ENCODE measurements around the gene MAFB. TPM values are rescaled to one million over a fixed set of nuclear protein-coding genes. Genes with fewer than 3 reads are reported as not detected.

Gene MAFB
- total and polyA plus RNA-seq, 10 donors, result 18.7 to 295 (median 180) TPM

DNA sequence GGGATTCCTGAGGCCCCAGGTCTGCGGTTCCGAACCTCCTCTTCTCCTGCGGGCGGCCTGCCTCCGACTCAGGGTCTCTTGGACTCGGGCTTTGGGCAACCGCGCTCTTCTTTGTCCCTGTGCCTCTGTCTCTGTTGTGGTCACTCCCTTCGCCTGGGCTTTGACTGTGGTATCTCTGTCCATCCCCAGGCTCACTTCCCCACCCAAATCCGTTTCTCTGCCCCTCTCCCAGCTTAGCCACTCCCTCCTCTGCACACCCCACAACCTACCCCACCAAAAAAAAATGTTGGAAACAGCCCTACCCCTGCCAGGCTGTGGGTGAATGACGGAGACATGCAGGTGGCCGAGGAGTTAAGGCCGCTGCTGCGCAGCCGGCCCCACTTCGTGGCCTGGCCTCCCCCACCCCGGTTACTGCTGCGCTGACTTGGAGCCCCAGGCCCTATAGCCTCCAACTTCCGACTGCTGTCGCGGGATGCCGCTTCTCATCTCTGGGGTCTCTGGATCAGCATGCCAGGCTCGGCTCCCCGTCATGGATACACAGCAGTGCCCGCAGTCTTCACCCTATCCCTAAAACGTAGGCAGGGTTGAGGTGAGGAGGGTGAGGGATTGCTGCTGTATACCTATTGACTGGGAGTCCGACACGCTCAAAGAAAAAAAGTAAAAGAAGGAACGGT lies 2.7 kb upstream of the MAFB start:
- intact Hi-C loops (cut with DNase I; ENCODE audit: low total_unique reads), result loop anchor here (10.0 kb wide), 1 partner anchor 807 kb away; no protein-coding TSS in a partner anchor
- Histone ChIP-seq H3K36me3 (peaks cover 0 to 11% (median 0%) of the 10 kb centered on the region in 6 donors), H3K27me3 (replicated peaks in 1 of 7) (peaks cover 0 to 99% (median 58%) of the 10 kb centered on the region in 7 donors), H3K9me3 (no peaks in the 10 kb centered on the region), H3K27ac (no peak overlapping the region), H3K4me1 (peaks cover 0 to 58% (median 38%) of the 10 kb centered on the region in 6 donors), H3K4me3 (peak overlapping the region in 3 of 8 donors; percentile 60 to 87 (median 80))
- TF ChIP-seq POLR2A (IDR thresholded peaks at IDR 0.05) (no peak), POLR2AphosphoS5 (IDR thresholded peaks at IDR 0.05) (no peak)
- TF ChIP-seq, protein P1, sequence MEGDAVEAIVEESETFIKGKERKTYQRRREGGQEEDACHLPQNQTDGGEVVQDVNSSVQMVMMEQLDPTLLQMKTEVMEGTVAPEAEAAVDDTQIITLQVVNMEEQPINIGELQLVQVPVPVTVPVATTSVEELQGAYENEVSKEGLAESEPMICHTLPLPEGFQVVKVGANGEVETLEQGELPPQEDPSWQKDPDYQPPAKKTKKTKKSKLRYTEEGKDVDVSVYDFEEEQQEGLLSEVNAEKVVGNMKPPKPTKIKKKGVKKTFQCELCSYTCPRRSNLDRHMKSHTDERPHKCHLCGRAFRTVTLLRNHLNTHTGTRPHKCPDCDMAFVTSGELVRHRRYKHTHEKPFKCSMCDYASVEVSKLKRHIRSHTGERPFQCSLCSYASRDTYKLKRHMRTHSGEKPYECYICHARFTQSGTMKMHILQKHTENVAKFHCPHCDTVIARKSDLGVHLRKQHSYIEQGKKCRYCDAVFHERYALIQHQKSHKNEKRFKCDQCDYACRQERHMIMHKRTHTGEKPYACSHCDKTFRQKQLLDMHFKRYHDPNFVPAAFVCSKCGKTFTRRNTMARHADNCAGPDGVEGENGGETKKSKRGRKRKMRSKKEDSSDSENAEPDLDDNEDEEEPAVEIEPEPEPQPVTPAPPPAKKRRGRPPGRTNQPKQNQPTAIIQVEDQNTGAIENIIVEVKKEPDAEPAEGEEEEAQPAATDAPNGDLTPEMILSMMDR (IDR thresholded peaks at IDR 0.05 in 8 of 11, conservative IDR thresholded peaks at IDR 0.05 in 3 of 11), result no peak
- DNase-seq, result no peak
- WGBS, 5 donors, result 24 to 37% (median 30%) methylated on average over 29 of the region's 29 CpGs

DNA sequence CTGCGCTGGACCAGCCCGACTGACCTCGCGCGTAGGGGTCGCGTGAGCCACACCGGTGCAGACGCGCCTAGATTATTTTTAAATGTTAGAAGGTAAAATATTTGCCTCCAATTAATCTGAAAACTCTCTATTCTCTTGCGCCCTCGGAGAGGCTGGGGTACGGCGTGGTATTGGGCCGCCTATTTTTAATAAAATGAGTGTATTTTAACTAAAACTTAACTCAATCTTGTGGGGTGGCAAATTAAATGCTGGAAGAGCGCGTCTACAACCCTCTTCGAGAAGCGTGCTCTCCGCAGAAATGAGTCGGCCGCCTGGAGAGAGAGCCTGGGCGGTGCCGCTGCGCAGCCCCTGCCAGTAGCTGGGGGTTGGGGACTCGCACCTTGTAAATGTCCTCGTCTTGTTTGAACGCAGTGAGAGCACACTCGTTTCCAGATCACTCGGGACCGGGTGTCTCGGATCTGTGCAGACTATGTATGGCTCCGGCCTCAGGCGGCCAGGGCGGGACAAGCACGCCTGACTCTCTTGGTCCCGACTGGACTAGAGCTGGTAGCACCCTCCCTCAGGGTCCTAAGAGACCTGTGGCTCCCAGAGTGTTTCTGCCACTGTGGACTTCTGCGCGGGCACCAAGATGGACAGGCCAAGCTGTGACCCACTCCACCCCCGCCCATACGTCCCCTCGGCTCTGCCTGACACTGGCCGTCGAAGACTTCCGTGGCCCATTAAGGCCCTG lies 2.0 kb upstream of the MAFB start:
- 21 to 37% (median 28%) methylated on average over 33 to 45 of the region's 45 CpGs for WGBS, 5 donors
- Histone ChIP-seq H3K9me3 (no peaks in the 10 kb centered on the region), H3K36me3 (peaks cover 0 to 13% (median 0%) of the 10 kb centered on the region in 6 donors), H3K27me3 (replicated peaks in 1 of 7) (peaks cover 0 to 99% (median 60%) of the 10 kb centered on the region in 7 donors), H3K27ac (peak overlapping the region in 7 of 8 donors; percentile 86 to 94 (median 90)), H3K4me1 (peaks cover 0 to 58% (median 38%) of the 10 kb centered on the region in 6 donors), H3K4me3 (peak overlapping the region in 7 of 8 donors; percentile 52 to 87 (median 65))
- no peak for DNase-seq
- TF ChIP-seq POLR2AphosphoS5 (IDR thresholded peaks at IDR 0.05) (no peak), POLR2A (IDR thresholded peaks at IDR 0.05) (no peak)
- TF ChIP-seq, protein P1 (IDR thresholded peaks at IDR 0.05 in 8 of 11, conservative IDR thresholded peaks at IDR 0.05 in 3 of 11), result no peak
- intact Hi-C loops (cut with DNase I; ENCODE audit: low total_unique reads), result loop anchor here (10.0 kb wide), 1 partner anchor 806 kb away; no protein-coding TSS in a partner anchor

DNA sequence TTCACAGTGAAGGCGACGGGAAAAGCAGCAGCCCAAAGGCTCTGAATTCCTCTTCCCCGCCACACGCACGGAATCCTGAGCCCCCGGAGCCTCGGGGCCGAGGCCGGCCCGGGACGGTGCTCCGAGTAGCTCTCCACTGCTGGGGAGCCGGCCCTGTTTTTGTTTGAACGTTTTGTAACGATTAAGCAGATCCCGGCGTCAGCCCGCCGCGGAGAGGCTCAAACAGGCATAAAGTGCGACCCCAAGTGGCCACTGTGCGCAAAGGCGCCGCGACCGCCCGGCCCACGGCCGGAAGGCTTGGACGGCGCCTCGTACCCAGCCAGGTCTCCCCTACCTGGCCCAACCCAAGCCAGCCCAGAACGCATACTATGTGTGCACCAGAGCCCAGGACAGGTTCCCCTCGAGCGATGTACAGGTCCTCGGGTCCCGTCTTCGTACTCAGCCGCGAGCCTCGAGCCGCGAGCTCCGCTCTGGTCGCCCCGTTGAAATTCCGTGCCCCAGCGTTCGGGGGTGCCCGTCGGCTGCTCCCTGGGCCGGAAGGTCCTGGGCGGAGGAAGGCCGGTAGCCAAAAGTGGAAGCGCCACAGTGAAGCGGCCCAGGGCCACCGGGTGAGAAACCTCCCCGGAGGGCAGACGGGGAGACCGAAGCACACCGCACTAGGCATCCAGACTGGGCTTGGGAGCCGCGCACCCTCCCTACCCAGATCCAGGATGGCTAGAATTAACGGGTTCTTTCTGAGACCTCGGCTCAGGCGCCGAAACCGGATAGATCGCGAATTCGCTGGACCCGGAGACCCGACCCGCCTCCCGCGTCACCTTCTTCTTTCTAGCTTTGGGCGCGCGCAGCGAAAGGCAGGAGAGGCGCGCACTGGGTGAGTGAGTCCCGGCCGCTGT lies 1.2 kb upstream of the MAFB start:
- TF ChIP-seq, protein P1 (IDR thresholded peaks at IDR 0.05 in 8 of 11, conservative IDR thresholded peaks at IDR 0.05 in 3 of 11), result peak; percentile 77 to 98 (median 90)
- TF ChIP-seq POLR2A (IDR thresholded peaks at IDR 0.05) (peak in 1 of 3 donors; percentile 20), POLR2AphosphoS5 (IDR thresholded peaks at IDR 0.05) (peak in 2 of 3 donors; percentile 3 to 45)
- Histone ChIP-seq H3K27ac (peak overlapping the region; percentile 38 to 94 (median 90)), H3K27me3 (replicated peaks in 1 of 7) (peaks cover 0 to 100% (median 62%) of the 10 kb centered on the region in 7 donors), H3K4me3 (peak overlapping the region; percentile 52 to 87 (median 64)), H3K9me3 (no peaks in the 10 kb centered on the region), H3K36me3 (peaks cover 0 to 21% (median 0%) of the 10 kb centered on the region in 6 donors), H3K4me1 (peaks cover 0 to 63% (median 41%) of the 10 kb centered on the region in 6 donors)
- peak; percentile 95 for DNase-seq
- WGBS, 5 donors, result 3 to 11% (median 3%) methylated on average over 47 to 84 of the region's 84 CpGs
- intact Hi-C loops (cut with DNase I; ENCODE audit: low total_unique reads), result loop anchor here (5.0 to 10.0 kb wide), 3 partner anchors 43 to 805 kb away; no protein-coding TSS in a partner anchor
